ENCODE data around the gene IFNA10.
"Not testable (repeated sequence)": the region's sequence is repeated elsewhere in the genome, so short reads cannot be mapped to it uniquely, and the experiment has no call there.

The IFNA10 gene

DNA sequence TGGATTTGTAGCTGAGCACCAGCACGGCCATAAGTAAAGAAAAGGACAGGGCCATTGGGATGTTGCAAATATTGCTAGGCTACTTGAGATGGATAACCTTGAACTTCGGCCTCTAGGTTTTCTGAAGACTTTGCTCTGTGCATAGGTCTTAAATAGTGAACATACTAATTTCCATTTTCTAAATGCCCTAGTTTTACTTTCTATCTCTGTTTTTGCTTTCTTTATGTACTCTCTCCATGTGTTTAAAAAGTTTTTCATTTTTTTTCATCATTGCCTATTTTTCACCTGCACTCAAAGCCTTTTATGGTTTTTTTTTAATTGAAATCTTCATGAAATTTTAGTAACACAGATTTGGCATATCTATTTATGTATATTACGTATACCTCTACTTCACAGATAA lies at the start of gene IFNA10:
Gene IFNA10, minus strand, starts transcription at position 101 of the 400 bp plus-strand sequence. Its CDS starts 46 bp downstream, at position 55.
- DNase-seq, result not testable (repeated sequence)

DNA sequence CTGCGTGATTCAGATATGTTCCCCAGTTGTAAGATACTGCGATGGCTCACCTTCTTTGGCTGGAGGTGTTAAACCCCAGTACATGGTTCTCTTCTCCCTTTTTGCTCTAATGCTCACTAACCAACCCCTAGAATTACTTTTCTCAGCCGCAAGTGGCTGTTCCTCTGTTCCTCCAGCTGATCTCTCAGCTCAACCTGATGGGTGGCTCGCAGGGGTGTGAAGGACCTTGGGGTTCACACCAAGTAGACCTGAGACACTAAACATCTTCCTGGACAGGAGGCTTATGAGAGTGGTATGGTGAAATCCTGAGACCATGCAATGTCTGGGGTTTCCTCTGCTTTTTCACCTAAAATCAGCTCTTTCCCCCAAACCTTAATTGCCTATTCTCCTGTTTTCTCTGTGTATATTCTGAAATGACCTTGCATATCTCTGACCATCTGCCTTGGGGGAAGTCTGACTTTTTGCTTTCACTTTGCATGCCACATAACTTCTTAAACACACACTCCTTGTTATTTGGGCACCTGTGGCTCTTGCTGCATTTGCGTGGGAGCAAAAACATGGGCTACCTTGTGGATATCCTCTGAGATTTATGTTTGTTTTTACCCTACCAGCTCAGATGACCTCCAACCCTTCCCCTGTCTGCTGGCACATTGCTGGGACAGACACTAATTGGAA lies 48.7 kb upstream of the IFNA10 start:
- DNase-seq, result no peak

GRCh38 chr9:21252721-21253547 lies 46.0 kb upstream of the IFNA10 start:
- peak; percentile 13 for DNase-seq

DNA sequence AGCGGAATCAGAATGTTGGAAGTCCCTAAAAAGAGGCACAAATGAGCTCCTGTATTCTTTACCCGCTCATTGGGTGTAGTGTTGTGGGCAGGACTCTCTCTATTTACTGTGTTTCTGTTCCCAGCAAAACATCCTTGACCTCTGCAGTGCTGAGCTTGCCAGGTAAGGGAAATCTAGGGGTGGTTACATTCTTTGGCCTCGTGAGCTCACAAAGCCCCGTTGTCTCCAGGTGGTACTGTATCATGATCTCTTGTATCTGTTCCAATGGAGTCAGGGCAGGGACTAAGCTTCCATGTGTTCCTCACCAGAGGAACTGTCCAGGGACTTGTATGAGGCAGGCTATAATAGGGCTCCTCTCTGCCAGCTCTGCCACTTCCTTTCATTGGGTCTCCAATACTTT lies 44.7 kb upstream of the IFNA10 start:
- DNase-seq, result no peak

GRCh38 chr9:21251190-21251589 lies 44.2 kb upstream of the IFNA10 start:
- DNase-seq, result no peak

GRCh38 chr9:21244836-21245235 lies 37.9 kb upstream of the IFNA10 start:
- DNase-seq, result no peak

DNA sequence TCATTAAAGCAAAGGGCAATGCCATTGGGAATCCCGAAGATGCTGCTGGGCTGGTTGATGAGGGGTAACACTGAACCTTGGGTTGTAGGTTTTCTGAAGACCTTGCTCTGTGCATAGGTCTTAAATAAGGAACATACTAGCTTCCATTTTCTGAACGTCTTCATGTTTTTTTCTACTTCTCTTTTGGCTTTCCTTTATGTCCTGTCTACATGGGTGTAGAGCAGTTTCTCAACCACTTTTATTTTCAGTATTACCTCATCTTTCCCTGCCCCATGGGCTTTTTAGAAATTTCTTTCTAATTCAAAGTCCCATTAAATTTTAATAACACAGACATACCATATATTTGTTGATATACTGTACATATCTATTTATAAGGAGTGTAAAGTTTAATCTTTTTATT lies 33.0 kb upstream of the IFNA10 start, which contains the start of gene IFNA14:
Gene IFNA14, minus strand, starts transcription at position 95 of the 400 bp plus-strand sequence. Its CDS starts 70 bp downstream, at position 25.
- DNase-seq, result no peak

- DNase-seq, result not testable (repeated sequence)
Measured at GRCh38 chr9:21236360-21236714, 29.4 kb upstream of the IFNA10 start.

- peak; percentile 27 for DNase-seq
Measured at GRCh38 chr9:21235468-21236359, 28.8 kb upstream of the IFNA10 start.

DNA sequence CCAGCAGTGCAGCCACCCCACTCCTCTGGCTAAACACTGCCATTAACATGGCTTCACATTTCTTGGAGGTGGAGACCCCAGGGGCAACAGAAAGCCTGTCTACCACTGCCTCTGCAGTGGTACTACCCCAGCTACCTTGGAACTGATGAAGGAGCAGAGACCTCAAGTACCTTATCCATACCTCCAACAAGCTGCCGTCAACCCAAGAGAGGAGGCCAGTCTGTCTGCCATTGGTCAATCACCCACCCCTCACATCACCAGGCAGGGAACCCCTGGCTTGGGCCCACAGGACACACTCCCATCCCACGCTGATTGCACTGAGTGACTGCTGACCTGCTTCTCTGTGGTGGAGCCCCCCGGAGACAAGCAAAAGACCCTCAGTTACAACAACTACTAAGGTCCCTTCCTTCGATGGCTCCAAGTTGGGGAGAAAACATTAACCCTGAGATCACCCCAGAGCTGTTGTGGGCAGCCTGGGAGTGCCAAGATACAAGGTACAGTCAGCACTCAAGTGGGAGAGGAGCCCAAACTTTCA lies 27.3 kb upstream of the IFNA10 start:
- DNase-seq, result no peak

- DNase-seq, result no peak
Measured at GRCh38 chr9:21233258-21233657, 26.3 kb upstream of the IFNA10 start.

GRCh38 chr9:21228122-21228521 lies 21.2 kb upstream of the IFNA10 start, which contains the start of gene IFNA17:
Gene IFNA17, minus strand, starts transcription at chr9:21228222. Its CDS starts 49 bp downstream, at chr9:21228173.
- DNase-seq, result no peak

DNA sequence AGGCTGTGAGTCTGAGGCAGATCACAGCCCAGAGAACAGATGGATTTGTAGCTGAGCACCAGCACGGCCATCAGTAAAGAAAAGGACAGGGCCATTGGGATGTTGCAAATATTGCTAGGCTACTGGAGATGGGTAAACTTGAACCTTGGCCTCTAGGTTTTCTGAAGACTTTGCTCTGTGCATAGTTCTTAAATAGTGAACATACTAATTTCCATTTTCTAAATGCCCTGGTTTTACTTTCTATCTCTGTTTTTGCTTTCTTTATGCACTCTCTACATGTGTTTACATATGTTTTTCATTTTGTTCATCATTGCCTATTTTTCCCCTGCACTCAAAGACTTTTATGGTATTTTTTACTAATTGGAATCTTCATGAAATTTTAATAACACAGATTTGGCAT lies 10.3 kb upstream of the IFNA10 start, which contains the start of gene IFNA16:
Gene IFNA16, minus strand, starts transcription at position 101 of the 400 bp plus-strand sequence. Its CDS starts 6 bp downstream, at position 95.
- DNase-seq, result not testable (repeated sequence)

DNA sequence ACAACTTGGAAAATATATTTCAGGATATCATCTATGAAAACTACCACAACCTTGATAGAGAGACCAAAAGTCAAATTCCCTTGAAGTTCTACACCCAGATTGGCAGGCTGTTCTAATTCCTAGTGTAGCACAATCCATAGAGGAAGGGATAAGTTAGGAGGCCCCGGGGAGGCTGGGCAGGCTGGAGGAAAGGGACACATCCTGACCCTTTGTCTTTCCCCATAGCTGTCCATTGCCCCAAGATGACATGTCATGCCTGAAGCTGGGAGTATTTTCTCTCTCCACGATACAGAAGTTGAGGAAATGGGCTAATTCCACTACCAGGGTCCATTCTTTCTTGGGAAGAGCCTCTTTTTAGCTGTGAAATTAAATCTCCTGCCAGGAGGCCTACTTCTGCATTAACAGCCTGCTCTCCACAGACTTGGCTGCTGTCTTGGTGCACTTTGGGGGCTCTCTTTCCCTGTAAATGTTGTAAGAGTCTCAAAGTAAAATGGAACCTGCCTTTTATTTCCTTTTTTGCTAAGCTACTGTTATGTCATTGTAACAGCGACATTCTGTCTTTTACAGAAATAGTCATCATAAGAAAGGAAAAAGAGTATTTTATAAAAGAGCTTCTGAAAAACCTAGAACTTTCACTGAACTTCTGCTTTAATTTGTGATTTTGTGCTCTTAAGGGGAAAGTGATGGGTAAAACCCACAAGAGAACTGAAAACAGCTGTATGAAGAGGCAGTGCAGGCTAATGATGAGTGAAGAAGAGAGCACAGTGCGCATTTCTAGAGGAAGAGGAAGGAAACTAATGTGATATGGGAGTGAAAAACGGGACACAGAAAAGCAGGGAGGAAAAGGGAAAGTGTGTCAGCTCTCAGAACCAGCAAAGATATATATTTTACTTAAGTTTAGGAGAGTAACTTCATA lies 6.7 kb upstream of the IFNA10 start:
- not testable (repeated sequence) for DNase-seq

- DNase-seq, result not testable (repeated sequence)
Measured at GRCh38 chr9:21212160-21212559, 5.2 kb upstream of the IFNA10 start.

GRCh38 chr9:21210782-21211181 lies 3.8 kb upstream of the IFNA10 start:
- DNase-seq, result not testable (repeated sequence)

GRCh38 chr9:21210311-21210710 lies 3.4 kb upstream of the IFNA10 start:
- DNase-seq, result no peak

DNA sequence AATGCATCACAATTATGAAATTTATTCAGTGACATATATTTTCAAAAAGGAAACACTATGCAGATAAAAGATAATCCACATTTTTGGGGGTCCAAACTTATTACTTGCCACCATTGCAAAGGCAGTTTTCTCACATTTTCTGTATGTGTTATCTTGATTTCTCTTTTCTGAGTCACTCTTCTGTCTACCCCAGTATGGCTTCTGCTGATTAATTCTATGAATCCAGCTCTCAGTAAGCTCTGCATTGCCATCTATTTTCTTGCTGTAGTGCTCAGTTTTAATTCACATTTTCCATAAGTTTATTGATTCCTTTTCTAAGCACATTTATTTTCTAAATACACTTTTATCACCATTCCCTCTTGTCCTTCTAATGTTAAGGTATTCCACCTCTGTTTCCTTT lies 1.7 kb downstream of the IFNA10 start:
- no peak for DNase-seq

DNA sequence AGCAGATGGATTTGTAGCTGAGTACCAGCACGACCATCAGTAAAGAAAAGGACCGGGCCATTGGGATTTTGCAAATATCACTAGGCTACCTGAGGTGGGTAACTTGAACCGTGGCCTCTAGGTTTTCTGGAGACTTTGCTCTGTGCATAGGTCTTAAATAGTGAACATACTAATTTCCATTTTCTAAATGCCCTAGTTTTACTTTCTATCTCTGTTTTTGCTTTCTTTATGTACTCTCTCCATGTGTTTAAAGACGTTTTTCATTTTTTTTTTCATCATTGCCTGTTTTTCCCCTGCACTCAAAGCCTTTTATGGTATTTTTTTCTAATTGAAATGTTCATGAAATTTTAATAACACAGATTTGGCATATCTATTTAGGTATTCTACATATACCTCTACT lies 4.8 kb downstream of the IFNA10 start, which contains the start of gene IFNA7:
Gene IFNA7, minus strand, starts transcription at position 101 of the 400 bp plus-strand sequence. Its CDS starts 40 bp downstream, at position 61.
- not testable (repeated sequence) for DNase-seq

DNA sequence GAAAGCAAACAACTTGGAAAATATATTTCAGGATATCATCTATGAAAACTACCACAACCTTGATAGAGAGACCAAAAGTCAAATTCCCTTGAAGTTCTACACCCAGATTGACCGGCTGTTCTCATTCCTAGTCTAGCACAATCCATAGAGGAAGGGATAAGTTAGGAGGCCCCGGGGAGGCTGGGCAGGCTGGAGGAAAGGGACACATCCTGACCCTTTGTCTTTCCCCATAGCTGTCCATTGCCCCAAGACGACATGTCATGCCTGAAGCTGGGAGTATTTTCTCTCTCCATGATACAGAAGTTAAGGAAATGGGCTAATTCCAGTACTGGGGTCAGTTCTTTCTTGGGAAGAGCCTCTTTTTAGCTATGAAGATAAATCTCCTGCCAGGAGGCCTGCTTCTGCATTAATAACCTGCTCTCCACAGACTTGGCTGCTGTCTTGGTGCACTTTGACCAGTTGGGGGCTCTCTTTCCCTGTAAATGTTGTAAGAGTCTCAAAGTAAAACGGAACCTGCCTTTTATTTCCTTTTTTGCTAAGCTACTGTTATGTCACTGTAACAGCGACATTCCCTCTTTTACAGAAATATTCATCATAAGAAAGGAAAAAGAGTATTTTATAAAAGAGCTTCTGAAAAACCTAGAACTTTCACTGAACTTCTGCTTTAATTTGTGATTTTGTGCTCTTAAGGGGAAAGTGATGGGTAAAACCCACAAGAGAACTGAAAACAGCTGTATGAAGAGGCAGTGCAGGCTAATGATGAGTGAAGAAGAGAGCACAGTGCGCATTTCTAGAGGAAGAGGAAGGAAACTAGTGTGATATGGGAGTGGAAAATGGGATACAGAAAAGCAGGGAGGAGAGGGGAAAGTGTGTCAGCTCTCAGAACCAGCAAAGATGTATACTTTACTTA lies 11.8 kb downstream of the IFNA10 start:
- DNase-seq, result peak; percentile 36

Data from stimulated activated CD4-positive, alpha-beta T cell treated with anti-CD3 and anti-CD28 coated beads, Interleukin-15, amount 100 ng/mL, for 24 hours (primary cell).